ENCODE data around the gene DCT.

DCT gene

GRCh38 chr13:94454334-94454733 lies 25.1 kb downstream of the DCT start:
- no peak for DNase-seq (ENCODE audit: low read depth)

GRCh38 chr13:94444826-94445225 lies 34.7 kb downstream of the DCT start:
- no peak for DNase-seq (ENCODE audit: low read depth)

GRCh38 chr13:94435604-94436226 lies 43.8 kb downstream of the DCT start:
- DNase-seq (ENCODE audit: low read depth), result peak; percentile 64

- peak; percentile 73 for DNase-seq (ENCODE audit: low read depth)
Observed at GRCh38 chr13:94433055-94433961, 46.2 kb downstream of the DCT start.

- no peak for DNase-seq (ENCODE audit: low read depth)
Observed at GRCh38 chr13:94431987-94432386, 47.5 kb downstream of the DCT start.

- peak; percentile 74 for DNase-seq (ENCODE audit: low read depth)
Observed at GRCh38 chr13:94431574-94431973, 47.9 kb downstream of the DCT start.

GRCh38 chr13:94427313-94427953 lies 52.0 kb downstream of the DCT start:
- DNase-seq (ENCODE audit: low read depth), result no peak

- DNase-seq (ENCODE audit: low read depth), result no peak
Observed at GRCh38 chr13:94419925-94420305, 59.6 kb downstream of the DCT start.

GRCh38 chr13:94419304-94419924 lies 60.1 kb downstream of the DCT start:
- DNase-seq (ENCODE audit: low read depth), result peak; percentile 80

GRCh38 chr13:94417294-94417693 lies 62.2 kb downstream of the DCT start:
- DNase-seq (ENCODE audit: low read depth), result no peak

GRCh38 chr13:94416454-94417080 lies 62.9 kb downstream of the DCT start:
- peak; percentile 79 for DNase-seq (ENCODE audit: low read depth)

GRCh38 chr13:94415500-94416237 lies 63.8 kb downstream of the DCT start:
- no peak for DNase-seq (ENCODE audit: low read depth)

- peak; percentile 33 for DNase-seq (ENCODE audit: low read depth)
Observed at GRCh38 chr13:94414708-94415107, 64.8 kb downstream of the DCT start.

- DNase-seq (ENCODE audit: low read depth), result no peak
Observed at GRCh38 chr13:94414141-94414540, 65.3 kb downstream of the DCT start.

- DNase-seq (ENCODE audit: low read depth), result no peak
Observed at GRCh38 chr13:94413598-94413944, 65.9 kb downstream of the DCT start.

GRCh38 chr13:94412870-94413597 lies 66.4 kb downstream of the DCT start:
- no peak for DNase-seq (ENCODE audit: low read depth)

- no peak for DNase-seq (ENCODE audit: low read depth)
Observed at GRCh38 chr13:94411747-94412146, 67.7 kb downstream of the DCT start.

GRCh38 chr13:94408314-94409036 lies 71.0 kb downstream of the DCT start:
- DNase-seq (ENCODE audit: low read depth), result peak; percentile 71

GRCh38 chr13:94400874-94401273 lies 78.6 kb downstream of the DCT start:
- DNase-seq (ENCODE audit: low read depth), result no peak

GRCh38 chr13:94399812-94400211 lies 79.7 kb downstream of the DCT start:
- DNase-seq (ENCODE audit: low read depth), result no peak
